RWPE1 (cell line): ENCODE results near the gene CIAO2A.
"Not testable (repeated sequence)": the region's sequence is repeated elsewhere in the genome, so short reads cannot be mapped to it uniquely, and the experiment has no call there.

Source experiments
- CTCF ChIA-PET: fragments of 350-600 bp; sonication (Branson Sonifier 250); formaldehyde crosslinking; extraction: SDS; loops from one replicate; lab custom pipeline; 2021; lab: Yijun Ruan, JAX
- POLR2A ChIA-PET: fragments of 400-600 bp; formaldehyde crosslinking; extraction: SDS; loops from one replicate; lab custom pipeline; 2020; ENCODE audit warnings: antibody characterized with exemption; ENCODE audit not compliant: low non-redundant PET; lab: Yijun Ruan, JAX
- DNase-seq: peaks from one replicate; pipeline ENCODE4 v3.0.0; 2012; ENCODE audit warnings: low spot score
- H3K27ac ChIP-seq: fragments of 450-650 bp; 2 replicates; pipeline ENCODE4 v1.5.1; 2017
- TF ChIP-seq, protein P1 (sequence below): fragments of 450-650 bp; conservative IDR thresholded peaks from 2 replicates; pipeline ENCODE4 v1.5.1; 2017; ENCODE audit warnings: low read depth, mild to moderate bottlenecking

CIAO2A gene

DNA sequence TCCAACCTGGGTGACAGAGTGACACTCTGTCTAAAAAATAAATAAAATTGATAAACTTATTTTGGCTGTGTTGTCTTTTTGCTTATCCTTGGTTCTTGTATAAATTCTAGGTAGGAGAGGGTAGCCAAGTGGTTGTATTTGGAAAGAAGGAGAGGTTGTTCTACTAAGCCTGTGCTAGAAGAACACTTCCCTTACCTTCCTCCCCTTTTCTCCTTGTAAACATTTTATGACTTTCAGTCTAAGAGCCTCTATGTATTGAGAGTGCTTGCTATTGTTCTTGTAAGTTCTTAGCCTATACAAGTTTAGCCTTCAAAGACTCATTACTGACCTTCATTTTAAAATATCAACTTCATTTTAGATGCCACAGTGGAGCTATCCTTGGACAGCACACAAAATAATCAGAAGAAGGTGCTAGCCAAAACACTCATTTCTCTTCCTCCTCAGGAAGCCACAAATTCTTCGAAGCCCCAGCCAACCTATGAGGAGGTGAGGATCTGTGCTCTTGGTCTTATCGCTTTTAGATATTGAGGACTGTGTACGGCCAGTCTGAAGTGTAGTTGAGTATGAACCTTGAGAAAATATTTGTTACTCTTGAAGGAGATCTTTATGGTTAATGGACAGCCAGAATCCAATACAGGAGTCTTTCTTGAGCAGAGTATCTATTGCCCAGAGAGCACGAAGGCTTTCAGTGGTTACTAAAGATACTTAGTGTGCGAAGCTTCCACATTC, 24.3 kb upstream of the CIAO2A start:
- DNase-seq = no peak
- ChIA-PET CTCF (interaction anchor here (1.1 kb wide), 1 partner anchor 13 kb away, joined by 3 read pairs; no protein-coding TSS in a partner anchor), POLR2A (no interaction called here)
- no peak overlapping the region for H3K27ac ChIP-seq
- TF ChIP-seq, protein P1, sequence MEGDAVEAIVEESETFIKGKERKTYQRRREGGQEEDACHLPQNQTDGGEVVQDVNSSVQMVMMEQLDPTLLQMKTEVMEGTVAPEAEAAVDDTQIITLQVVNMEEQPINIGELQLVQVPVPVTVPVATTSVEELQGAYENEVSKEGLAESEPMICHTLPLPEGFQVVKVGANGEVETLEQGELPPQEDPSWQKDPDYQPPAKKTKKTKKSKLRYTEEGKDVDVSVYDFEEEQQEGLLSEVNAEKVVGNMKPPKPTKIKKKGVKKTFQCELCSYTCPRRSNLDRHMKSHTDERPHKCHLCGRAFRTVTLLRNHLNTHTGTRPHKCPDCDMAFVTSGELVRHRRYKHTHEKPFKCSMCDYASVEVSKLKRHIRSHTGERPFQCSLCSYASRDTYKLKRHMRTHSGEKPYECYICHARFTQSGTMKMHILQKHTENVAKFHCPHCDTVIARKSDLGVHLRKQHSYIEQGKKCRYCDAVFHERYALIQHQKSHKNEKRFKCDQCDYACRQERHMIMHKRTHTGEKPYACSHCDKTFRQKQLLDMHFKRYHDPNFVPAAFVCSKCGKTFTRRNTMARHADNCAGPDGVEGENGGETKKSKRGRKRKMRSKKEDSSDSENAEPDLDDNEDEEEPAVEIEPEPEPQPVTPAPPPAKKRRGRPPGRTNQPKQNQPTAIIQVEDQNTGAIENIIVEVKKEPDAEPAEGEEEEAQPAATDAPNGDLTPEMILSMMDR = no peak

DNA sequence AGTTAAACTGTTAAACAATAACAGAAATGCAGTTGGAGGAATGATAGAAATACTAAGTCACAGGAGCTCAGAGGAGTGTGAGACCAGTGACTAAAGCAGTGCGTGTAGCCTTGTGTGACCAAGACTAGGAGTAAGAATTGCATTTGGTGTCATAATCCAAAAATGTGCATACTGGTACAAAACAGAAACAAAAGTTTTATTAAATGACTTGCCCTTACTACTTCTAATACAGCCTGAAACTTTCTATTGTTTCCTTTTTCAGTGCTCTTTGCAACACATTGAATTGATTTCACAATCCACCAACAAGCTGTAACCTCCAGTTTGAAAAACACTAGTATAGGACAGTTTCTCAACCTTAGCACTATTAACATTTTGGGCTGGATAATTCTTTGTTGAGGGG, 19.3 kb upstream of the CIAO2A start:
- DNase-seq = no peak
- POLR2A ChIA-PET = no interaction called here
- H3K27ac ChIP-seq = no peak overlapping the region
- CTCF ChIA-PET = interaction anchor here (0.7 kb wide), 1 partner anchor 10 kb away, joined by 8 read pairs; no protein-coding TSS in a partner anchor
- TF ChIP-seq, protein P1 = no peak

DNA sequence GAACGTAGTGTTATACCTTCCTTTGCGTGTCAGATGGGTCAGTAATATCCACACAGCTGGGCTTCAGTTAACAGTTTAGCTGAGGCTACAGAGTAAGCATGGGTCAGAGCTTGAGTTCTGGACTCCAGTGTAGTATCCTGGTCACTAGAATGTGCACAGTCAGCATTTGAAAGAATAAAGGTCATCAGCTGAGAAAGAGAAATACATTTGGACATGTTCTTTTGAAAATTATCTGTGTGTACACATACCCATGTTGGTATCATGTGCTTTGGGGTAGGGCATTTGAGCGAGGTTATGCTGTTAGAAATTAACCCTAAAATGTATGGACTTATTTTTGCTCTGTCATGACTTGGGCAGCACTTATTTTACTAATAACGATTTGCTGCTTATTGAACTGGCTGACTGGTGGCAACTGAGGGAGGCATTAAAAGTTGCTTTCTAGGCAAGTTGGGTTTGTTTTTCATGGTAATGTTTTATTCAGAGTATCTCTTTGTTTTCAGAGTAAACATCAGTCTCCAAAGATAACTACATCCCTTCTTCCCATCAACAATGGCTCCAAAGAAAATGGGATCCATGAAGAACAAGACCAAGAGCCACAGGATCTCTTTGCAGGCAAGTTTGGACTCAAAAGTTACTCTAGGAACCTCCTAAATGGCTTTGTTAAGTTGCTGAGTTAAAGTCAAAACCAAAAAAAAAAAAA, 18.6 kb upstream of the CIAO2A start:
- POLR2A ChIA-PET = no interaction called here
- CTCF ChIA-PET = interaction anchor here (0.6 to 0.7 kb wide), 2 partner anchors 11 to 46 kb away, joined by 3 to 8 read pairs; no protein-coding TSS in a partner anchor
- TF ChIP-seq, protein P1 = no peak
- no peak overlapping the region for H3K27ac ChIP-seq
- DNase-seq = no peak

DNA sequence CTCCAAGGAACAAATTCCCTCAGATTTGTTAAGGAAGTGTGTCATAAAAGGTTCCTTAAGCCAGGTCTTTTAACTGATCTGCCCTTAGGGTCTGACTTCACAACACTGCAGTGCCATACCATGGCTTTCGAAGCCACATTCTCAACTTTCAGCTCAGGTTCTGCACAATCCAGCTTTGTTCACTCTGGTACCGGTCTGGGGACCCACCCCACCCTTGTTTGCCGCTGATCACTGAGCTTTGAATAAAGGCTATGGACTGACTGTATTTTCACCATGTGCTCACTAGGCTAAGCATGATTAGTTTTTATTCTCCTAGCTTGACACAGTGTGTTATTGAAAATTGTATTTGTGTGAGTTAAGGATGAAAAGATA, 18.0 kb upstream of the CIAO2A start:
- H3K27ac ChIP-seq = no peak overlapping the region
- TF ChIP-seq, protein P1 = no peak
- ChIA-PET CTCF (interaction anchor here (0.6 kb wide), 1 partner anchor 45 kb away, joined by 3 read pairs; no protein-coding TSS in a partner anchor), POLR2A (no interaction called here)
- no peak for DNase-seq

DNA sequence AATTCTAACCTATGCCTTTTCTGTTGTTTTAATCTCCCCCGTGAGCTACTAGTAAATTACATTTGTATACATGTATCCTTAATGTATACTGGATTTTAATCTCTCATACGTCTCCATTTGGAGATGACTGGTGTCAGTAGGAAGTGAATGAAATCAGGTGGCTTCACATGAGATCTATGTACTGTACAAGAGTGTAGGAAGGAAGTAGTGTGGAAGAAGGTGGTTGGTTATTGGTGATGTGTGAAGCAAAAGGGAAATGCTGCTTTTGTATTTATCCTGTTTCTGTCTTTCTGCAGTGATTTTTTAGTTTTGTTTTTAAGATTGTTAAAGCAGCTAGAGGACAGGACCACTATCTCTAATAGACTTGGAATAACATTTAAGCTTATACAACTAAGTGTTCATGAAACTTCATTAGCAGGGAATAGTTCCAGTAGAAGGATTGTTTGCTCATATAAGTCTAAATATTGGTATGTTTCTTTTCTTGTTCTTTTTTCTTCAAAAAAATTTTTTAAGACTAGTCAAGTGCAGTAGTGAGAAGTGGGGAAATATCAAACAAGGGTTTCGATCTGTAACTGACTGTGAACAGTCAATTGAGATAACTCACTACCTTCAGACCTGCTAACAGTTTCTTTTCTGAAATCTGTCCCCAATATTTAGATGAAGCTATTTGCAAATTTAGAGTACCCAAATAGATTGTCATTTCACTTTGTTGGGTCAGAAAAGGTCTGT, 17.5 kb upstream of the CIAO2A start:
- CTCF ChIA-PET = interaction anchor here (0.6 to 0.7 kb wide), 2 partner anchors 45 to 75 kb away, joined by 3 read pairs; no protein-coding TSS in a partner anchor
- no peak overlapping the region for H3K27ac ChIP-seq
- POLR2A ChIA-PET = no interaction called here
- DNase-seq = no peak
- TF ChIP-seq, protein P1 = no peak

DNA sequence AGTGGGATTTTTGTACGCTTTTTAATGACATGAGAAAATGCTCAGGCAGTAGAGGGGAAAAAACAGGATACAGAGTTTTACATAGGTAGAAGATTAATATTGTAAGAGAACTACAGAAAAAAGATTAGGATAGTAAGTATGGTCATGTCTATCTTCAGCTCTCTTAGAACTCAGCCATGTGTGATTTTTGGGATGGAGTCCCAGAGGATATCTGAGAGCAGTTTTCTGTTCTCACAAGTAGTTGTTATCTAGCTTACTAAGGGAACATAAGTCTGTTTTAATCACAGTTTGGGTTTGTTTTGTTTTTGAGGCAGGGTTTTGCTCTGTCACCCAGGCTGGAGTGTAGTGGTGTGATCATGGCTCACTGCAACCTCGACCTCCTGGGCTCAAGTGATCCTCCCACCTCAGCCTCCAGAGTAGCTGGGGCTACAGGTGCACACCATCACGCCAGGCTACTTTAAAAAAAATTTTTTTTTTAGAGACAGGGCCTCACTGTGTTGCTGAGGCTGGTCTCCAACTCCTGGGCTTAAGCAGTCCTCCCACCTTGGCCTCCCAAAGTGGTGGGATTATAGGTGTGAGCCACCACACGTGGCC, 16.6 kb upstream of the CIAO2A start:
- H3K27ac ChIP-seq, DNase-seq, POLR2A ChIA-PET: not testable (repeated sequence)
- CTCF ChIA-PET = interaction anchor here (0.7 kb wide), 3 partner anchors 43 to 820 kb away, joined by 3 to 6 read pairs (median 4); no protein-coding TSS in a partner anchor
